SK-N-SH (cell line): ENCODE data around the gene PANK4. TPM values are rescaled to one million over a fixed set of nuclear protein-coding genes. Genes with fewer than 3 reads are reported as not detected.

ENCODE experiments used
- CTCF ChIA-PET: fragments of 300-600, 350-600 bp; formaldehyde crosslinking; extraction: SDS; loops from one replicate; lab custom pipeline; 2021; lab: Yijun Ruan, JAX
- POLR2A ChIA-PET: fragments of 350-600 bp; sonication (Branson Sonifier 250); formaldehyde crosslinking; extraction: SDS; loops from one replicate; lab custom pipeline; 2020; ENCODE audit warnings: antibody characterized with exemption, inconsistent platforms; lab: Yijun Ruan, JAX
- DNase-seq: peaks from one replicate; pipeline ENCODE4 v3.0.0; 2012
- H2AFZ ChIP-seq: fragments of 200-600 bp; sonication (generic); 2 replicates; pipeline ENCODE4 v1.8.1; 2016; ENCODE audit warnings: antibody characterized with exemption, mild to moderate bottlenecking, low read depth
- H3F3A ChIP-seq: fragments of 200-600 bp; sonication (generic); replicated peaks from 2 replicates; pipeline ENCODE3; 2016; ENCODE audit warnings: antibody characterized with exemption, mild to moderate bottlenecking; ENCODE audit not compliant: insufficient read depth
- H3K27ac ChIP-seq, 2 experiments: fragments of 200-500 bp in 1 of 2; fragments of 200-600 bp in 1 of 2; sonication (Bioruptor generic) in 1 of 2; sonication (generic), shearing (Covaris generic) in 1 of 2; 2 replicates each; pipeline versions ENCODE4 v1.5.1 to v1.6.1; 2014 to 2016; ENCODE audit warnings: low read depth in 2 of 2, inconsistent platforms in 1 of 2, low read length in 1 of 2, mild to moderate bottlenecking in 1 of 2, mixed read lengths in 1 of 2
- H3K27me3 ChIP-seq: fragments of 200-600 bp; sonication (generic), shearing (Covaris generic); 2 replicates; pipeline ENCODE4 v1.6.1; 2016; ENCODE audit warnings: mixed run types; ENCODE audit not compliant: insufficient read depth
- H3K36me3 ChIP-seq, 2 experiments: fragments of 200-500 bp in 1 of 2; fragments of 200-600 bp in 1 of 2; sonication (Bioruptor generic) in 1 of 2; sonication (generic) in 1 of 2; replicated peaks in 1 of 2; 2 replicates each; pipeline versions ENCODE3 to v1.5.1; 2014 to 2016; ENCODE audit warnings: low read length in 1 of 2, mild to moderate bottlenecking in 1 of 2; ENCODE audit not compliant: insufficient read depth in 2 of 2, control insufficient read depth in 1 of 2
- H3K4me1 ChIP-seq, 2 experiments: fragments of 200-500 bp in 1 of 2; fragments of 200-600 bp in 1 of 2; sonication (Bioruptor generic) in 1 of 2; sonication (generic), shearing (Covaris generic) in 1 of 2; 2 replicates each; pipeline versions ENCODE4 v1.5.1 to v1.6.1; 2014 to 2016; ENCODE audit warnings: low read depth in 1 of 2, low read length in 1 of 2, mixed run types in 1 of 2; ENCODE audit not compliant: insufficient read depth in 2 of 2, control insufficient read depth in 1 of 2
- H3K4me2 ChIP-seq: fragments of 200-600 bp; sonication (generic), shearing (Covaris generic); 2 replicates; pipeline ENCODE4 v1.6.1; 2017; ENCODE audit warnings: mixed run types
- H3K4me3 ChIP-seq, 2 experiments: fragments of 200-500 bp in 1 of 2; fragments of 200-600 bp in 1 of 2; sonication (Bioruptor generic) in 1 of 2; sonication (generic), shearing (Covaris generic) in 1 of 2; 2 replicates each; pipeline versions ENCODE4 v1.5.1 to v1.8.1; 2014 to 2016; ENCODE audit warnings: low read depth in 2 of 2, inconsistent platforms in 1 of 2, low read length in 1 of 2, mild to moderate bottlenecking in 1 of 2, mixed read lengths in 1 of 2, moderate library complexity in 1 of 2
- H3K79me2 ChIP-seq: fragments of 200-600 bp; sonication (generic); 2 replicates; pipeline ENCODE4 v1.8.1; 2017; ENCODE audit warnings: mild to moderate bottlenecking; ENCODE audit not compliant: insufficient read depth
- H3K9ac ChIP-seq: fragments of 200-600 bp; sonication (generic); 2 replicates; pipeline ENCODE4 v1.6.1; 2017; ENCODE audit warnings: mixed run types
- H3K9me2 ChIP-seq: fragments of 200-600 bp; sonication (generic); 2 replicates; pipeline ENCODE4 v1.6.1; 2017; ENCODE audit warnings: mixed run types
- H3K9me3 ChIP-seq: fragments of 200-600 bp; sonication (generic); 2 replicates; pipeline ENCODE4 v1.6.1; 2017; ENCODE audit warnings: mixed run types, mild to moderate bottlenecking, moderate library complexity
- H4K20me1 ChIP-seq: fragments of 200-600 bp; sonication (generic); 2 replicates; pipeline ENCODE4 v1.6.1; 2017; ENCODE audit warnings: mild to moderate bottlenecking, mixed run types; ENCODE audit not compliant: insufficient read depth
- ELF1 ChIP-seq: IDR thresholded peaks from 2 replicates; pipeline ENCODE4 v1.4.0; 2012
- EZH2phosphoT487 ChIP-seq: fragments of 200-600 bp; sonication (generic); IDR thresholded peaks from 2 replicates; pipeline ENCODE4 v1.6.1; 2017; ENCODE audit warnings: low read depth, mixed run types, mild to moderate bottlenecking, antibody characterized with exemption, moderate library complexity, borderline replicate concordance
- FOXM1 ChIP-seq: IDR thresholded peaks from 2 replicates; pipeline ENCODE4 v1.4.0; 2012; ENCODE audit warnings: low read depth, mild to moderate bottlenecking
- GATA2 ChIP-seq: sonication (generic); formaldehyde crosslinking; IDR thresholded peaks from 2 replicates; pipeline ENCODE4 v1.5.0; 2020; ENCODE audit warnings: mild to moderate bottlenecking, missing genetic modification reagents
- JUND ChIP-seq: IDR thresholded peaks from 2 replicates; pipeline ENCODE4 v1.4.0; 2012
- POLR2AphosphoS5 ChIP-seq: IDR thresholded peaks from 2 replicates; pipeline ENCODE4 v1.6.1; 2012; ENCODE audit warnings: low read depth, low read length
- RCOR1 ChIP-seq: fragments of 150-350 bp; IDR thresholded peaks from 2 replicates; pipeline ENCODE4 v1.6.1; 2017; ENCODE audit warnings: antibody characterized with exemption, low read length
- RXRA ChIP-seq: IDR thresholded peaks from 2 replicates; pipeline ENCODE4 v1.4.0; 2012; ENCODE audit warnings: low read depth, mild to moderate bottlenecking, borderline replicate concordance
- SIN3A ChIP-seq: IDR thresholded peaks from 2 replicates; pipeline ENCODE4 v1.6.1; 2012; ENCODE audit warnings: low read depth, mild to moderate bottlenecking, low read length, moderate library complexity, borderline replicate concordance
- TCF12 ChIP-seq: IDR thresholded peaks from 2 replicates; pipeline ENCODE4 v1.4.0; 2012
- WGBS: methylation state at CpG from one replicate; pipeline ENCODE4 v1.1.6; 2017; ENCODE audit warnings: low lambda C conversion rate; 5-methylcytosine and 5-hydroxymethylcytosine counted together
- polyA plus RNA-seq, 3 experiments: library from polyadenylated mRNA; depleted of rRNA; stranded (reverse); fragments of >200 nt; gene quantifications; 2 replicates each; pipeline ENCODE4 v1.2.3, GENCODE V29; 2012
- TF ChIP-seq, protein P1 (sequence below): fragments of 150-350 bp; IDR thresholded peaks from 2 replicates; pipeline ENCODE4 v1.6.1; 2017; ENCODE audit warnings: antibody characterized with exemption, low read length, low read depth, borderline replicate concordance
- TF ChIP-seq, protein P2 (sequence below): IDR thresholded peaks from 2 replicates; pipeline ENCODE4; 2012
- TF ChIP-seq, protein P3 (sequence below): IDR thresholded peaks from 2 replicates; pipeline ENCODE4 v1.4.0; 2012; ENCODE audit warnings: low read depth, borderline replicate concordance

Gene PANK4
- polyA plus RNA-seq, 1 of the 3 experiments (the other 2 are of a cell fraction), result 16.6 TPM

DNA sequence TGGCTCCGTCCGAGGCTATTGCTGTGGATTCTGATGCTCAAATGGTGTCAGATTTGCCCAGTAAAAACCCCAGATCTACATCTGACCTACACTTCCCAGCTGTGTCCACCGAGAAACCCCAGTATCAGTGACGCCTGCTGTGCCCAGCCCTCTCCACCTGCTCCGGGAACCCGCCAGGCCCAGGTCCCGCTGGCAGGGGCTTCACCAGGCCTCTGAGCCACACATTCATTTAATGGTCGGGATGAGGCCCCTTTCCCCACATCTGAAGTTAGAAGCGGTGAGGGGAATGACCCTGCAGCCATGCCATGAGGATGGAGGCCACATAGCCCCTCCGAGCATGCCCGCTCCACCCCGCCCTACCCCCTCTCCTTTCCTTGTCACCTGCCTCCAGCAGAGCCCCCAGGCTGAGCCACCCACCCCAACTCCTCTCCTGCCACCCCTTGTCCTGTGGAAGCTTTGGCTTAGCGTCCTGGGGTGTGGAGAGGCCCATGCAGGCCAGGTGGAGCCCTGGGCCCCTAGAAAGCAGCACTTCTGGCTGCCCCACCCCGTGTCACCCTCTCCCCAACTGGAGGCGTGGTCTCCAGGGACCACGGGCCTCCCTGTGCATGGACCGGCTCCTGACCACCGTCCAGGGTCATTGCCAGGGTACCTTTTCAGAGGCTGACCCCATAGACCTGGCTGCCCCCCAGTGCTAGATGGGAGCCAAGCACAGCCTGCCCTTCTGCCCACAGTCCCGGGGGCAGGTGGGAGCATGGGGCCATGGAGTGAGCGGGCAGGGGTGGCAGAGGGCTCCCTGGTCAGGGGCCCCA, 37.8 kb upstream of the PANK4 start:
- POLR2A ChIA-PET, result no interaction called here
- H3K4me3 ChIP-seq, result no peak overlapping the region

DNA sequence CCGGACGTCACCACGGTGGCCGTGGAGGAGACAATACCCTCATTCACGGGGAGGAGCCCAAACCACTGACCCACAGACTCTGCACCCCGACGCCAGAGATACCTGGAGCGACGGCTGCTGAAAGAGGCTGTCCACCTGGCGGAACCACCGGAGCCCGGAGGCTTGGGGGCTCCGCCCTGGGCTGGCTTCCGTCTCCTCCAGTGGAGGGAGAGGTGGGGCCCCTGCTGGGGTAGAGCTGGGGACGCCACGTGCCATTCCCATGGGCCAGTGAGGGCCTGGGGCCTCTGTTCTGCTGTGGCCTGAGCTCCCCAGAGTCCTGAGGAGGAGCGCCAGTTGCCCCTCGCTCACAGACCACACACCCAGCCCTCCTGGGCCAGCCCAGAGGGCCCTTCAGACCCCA, 36.8 kb upstream of the PANK4 start:
- H3K4me2 ChIP-seq, result no peak overlapping the region
- H4K20me1 ChIP-seq, result no peaks in the 10 kb centered on the region
- no peak overlapping the region for H3K27ac ChIP-seq
- no peaks in the 10 kb centered on the region for H3K4me1 ChIP-seq
- no peaks in the 10 kb centered on the region for H3K27me3 ChIP-seq
- no peaks in the 10 kb centered on the region for H3K79me2 ChIP-seq
- POLR2A ChIA-PET, result interaction anchor here (1.2 kb wide), 1 partner anchor 19 kb away, joined by 3 read pairs; no protein-coding TSS in a partner anchor
- H3K36me3 ChIP-seq, result no peaks in the 10 kb centered on the region
- no peaks in the 10 kb centered on the region for H3K9me3 ChIP-seq
- H3K9ac ChIP-seq, result no peak overlapping the region
- no peak overlapping the region for H2AFZ ChIP-seq
- no CpG with 5 or more reads among the region's 18 CpGs for WGBS
- TF ChIP-seq GATA2 (CRISPR knock-in tag), result no peak
- no peak for TF ChIP-seq EZH2phosphoT487
- no peak for TF ChIP-seq POLR2AphosphoS5
- no peak for TF ChIP-seq SIN3A
- TF ChIP-seq, protein P1, sequence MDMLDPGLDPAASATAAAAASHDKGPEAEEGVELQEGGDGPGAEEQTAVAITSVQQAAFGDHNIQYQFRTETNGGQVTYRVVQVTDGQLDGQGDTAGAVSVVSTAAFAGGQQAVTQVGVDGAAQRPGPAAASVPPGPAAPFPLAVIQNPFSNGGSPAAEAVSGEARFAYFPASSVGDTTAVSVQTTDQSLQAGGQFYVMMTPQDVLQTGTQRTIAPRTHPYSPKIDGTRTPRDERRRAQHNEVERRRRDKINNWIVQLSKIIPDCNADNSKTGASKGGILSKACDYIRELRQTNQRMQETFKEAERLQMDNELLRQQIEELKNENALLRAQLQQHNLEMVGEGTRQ, result no peak
- TF ChIP-seq JUND, result no peak
- TF ChIP-seq, protein P2, sequence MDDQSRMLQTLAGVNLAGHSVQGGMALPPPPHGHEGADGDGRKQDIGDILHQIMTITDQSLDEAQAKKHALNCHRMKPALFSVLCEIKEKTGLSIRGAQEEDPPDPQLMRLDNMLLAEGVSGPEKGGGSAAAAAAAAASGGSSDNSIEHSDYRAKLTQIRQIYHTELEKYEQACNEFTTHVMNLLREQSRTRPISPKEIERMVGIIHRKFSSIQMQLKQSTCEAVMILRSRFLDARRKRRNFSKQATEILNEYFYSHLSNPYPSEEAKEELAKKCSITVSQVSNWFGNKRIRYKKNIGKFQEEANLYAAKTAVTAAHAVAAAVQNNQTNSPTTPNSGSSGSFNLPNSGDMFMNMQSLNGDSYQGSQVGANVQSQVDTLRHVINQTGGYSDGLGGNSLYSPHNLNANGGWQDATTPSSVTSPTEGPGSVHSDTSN, result no peak
- no peak for TF ChIP-seq ELF1
- no peaks in the 10 kb centered on the region for H3F3A ChIP-seq
- no peaks in the 10 kb centered on the region for H3K9me2 ChIP-seq
- DNase-seq, result no peak
- H3K4me3 ChIP-seq, result no peak overlapping the region
- CTCF ChIA-PET, result no interaction called here

More for the DNA sequence above, 37.8 kb upstream of the PANK4 start:
- Histone ChIP-seq H3F3A (no peaks in the 10 kb centered on the region), H3K4me1 (no peaks in the 10 kb centered on the region), H3K27ac (no peak overlapping the region), H3K36me3 (no peaks in the 10 kb centered on the region), H2AFZ (no peak overlapping the region), H3K27me3 (no peaks in the 10 kb centered on the region), H3K9me2 (no peaks in the 10 kb centered on the region), H3K4me2 (no peak overlapping the region), H3K9me3 (no peaks in the 10 kb centered on the region), H3K9ac (no peak overlapping the region), H4K20me1 (no peaks in the 10 kb centered on the region), H3K79me2 (no peaks in the 10 kb centered on the region)
- DNase-seq, result no peak
- CTCF ChIA-PET, result interaction anchor here (1.2 to 1.6 kb wide), 2 partner anchors 9 to 104 kb away, joined by 3 to 6 read pairs; partner anchors contain the start of gene TNFRSF14
- TF ChIP-seq TCF12, result no peak
- no peak for TF ChIP-seq RCOR1
- TF ChIP-seq, protein P3, sequence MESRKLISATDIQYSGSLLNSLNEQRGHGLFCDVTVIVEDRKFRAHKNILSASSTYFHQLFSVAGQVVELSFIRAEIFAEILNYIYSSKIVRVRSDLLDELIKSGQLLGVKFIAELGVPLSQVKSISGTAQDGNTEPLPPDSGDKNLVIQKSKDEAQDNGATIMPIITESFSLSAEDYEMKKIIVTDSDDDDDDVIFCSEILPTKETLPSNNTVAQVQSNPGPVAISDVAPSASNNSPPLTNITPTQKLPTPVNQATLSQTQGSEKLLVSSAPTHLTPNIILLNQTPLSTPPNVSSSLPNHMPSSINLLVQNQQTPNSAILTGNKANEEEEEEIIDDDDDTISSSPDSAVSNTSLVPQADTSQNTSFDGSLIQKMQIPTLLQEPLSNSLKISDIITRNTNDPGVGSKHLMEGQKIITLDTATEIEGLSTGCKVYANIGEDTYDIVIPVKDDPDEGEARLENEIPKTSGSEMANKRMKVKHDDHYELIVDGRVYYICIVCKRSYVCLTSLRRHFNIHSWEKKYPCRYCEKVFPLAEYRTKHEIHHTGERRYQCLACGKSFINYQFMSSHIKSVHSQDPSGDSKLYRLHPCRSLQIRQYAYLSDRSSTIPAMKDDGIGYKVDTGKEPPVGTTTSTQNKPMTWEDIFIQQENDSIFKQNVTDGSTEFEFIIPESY, result no peak
- TF ChIP-seq RXRA, result no peak
- TF ChIP-seq FOXM1, result no peak
- 58% methylated on average over 5 of the region's 20 CpGs for WGBS
